HG02623 (cell line): ENCODE measurements around the gene KRT6A.
"Not testable (repeated sequence)": the region's sequence is repeated elsewhere in the genome, so short reads cannot be mapped to it uniquely, and the experiment has no call there.

Experiments
- ATAC-seq: cut with Tn5 transposase; IDR thresholded peaks from one replicate; pipeline ENCODE4 v1.9.1; 2021; ENCODE audit warnings: moderate library complexity; ENCODE audit not compliant: unreplicated experiment

KRT6A gene

GRCh38 chr12:52474212-52474611 is 18.8 kb downstream of the KRT6A start:
- ATAC-seq, result no peak

- ATAC-seq, result no peak
These were observed 19.3 kb downstream of the KRT6A start, which contains the start of gene KRT6C for GRCh38 chr12:52473768-52474167. KRT6C (minus strand) TSS chr12:52473805; CDS start chr12:52473737, 68 bp downstream.

GRCh38 chr12:52469853-52470252 is 23.2 kb downstream of the KRT6A start:
- no peak for ATAC-seq

- ATAC-seq, result no peak
These were observed 28.2 kb downstream of the KRT6A start for GRCh38 chr12:52464897-52465296.

DNA sequence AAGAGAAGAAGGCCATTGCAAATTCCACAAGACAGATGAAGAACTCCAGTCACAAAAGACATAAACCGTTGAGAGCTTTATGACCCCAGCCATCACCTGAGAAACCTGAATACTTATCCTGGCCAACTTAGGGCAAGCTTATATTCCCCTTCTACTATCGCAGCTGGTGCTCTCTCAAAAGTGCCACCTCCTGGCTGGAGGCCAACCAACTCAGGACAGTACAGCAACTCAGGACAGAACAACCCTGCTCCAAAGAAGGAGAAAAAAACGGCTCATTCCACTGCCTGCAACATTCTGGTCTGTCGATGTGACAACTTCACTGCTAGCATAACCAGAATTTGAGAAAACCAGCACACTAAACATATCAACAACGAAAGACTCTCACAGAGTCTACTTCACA is 31.4 kb downstream of the KRT6A start:
- no peak for ATAC-seq

DNA sequence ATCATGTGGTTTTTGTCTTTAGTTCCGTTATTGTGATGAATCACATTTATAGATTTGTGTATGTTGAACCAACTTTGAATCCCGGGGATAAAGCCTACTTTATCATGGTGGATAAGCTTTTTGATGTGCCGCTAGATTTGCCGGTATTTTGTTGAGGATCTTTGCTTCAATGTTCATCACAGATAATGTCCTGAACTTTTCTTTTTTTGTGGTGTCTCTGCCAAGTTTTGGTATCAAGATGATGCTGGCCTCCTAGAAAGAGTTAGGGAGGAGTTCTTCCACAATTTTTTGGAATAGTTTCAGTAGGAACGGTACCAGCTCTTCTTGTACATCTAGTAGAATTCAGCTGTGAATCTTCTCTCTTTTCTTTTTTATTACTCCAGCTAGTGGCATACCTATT is 34.2 kb downstream of the KRT6A start:
- no peak for ATAC-seq

- ATAC-seq, result no peak
These were observed 37.2 kb downstream of the KRT6A start for GRCh38 chr12:52455821-52456220.

DNA sequence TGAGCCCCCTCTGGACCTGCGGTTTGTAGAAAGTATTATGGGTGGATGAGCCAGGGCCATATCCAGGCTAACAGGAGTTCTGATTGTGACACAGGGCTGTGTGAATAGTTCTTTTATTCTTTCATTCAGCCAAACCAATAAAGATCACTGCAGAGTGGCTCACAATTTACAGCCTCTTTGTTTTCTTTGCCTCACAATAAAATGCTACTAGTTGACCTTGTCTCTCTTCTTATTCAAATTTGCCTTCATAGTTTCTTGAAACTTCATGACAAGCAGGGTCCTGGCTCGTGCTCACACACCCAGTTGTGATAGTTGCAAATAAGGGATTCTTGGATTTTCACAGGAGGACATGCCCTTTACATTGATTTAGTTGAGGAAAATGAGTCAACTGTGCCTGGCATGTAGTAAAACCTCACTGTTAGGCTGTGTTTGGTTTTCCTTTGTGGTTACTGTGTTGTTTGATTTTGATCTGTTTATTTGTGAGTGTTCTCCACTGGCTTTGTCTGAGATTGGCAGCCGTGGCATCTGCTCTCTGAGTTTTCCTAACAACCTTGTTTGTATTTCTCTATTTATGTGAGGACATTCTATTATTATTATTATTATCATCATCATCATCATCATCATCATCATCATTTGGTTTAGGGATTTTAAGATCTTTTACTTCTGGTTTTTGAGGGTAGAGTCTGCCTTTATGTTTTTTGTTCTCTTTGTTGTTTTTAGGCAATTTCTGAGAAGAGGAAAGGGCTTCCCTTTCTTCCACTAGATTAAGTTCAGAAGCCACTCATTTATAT is 38.5 kb downstream of the KRT6A start:
- ATAC-seq, result no peak

GRCh38 chr12:52452101-52452500 is 41.0 kb downstream of the KRT6A start, which contains the start of gene KRT6B:
KRT6B (minus strand) TSS chr12:52452146; CDS start chr12:52452078, 68 bp downstream.
- ATAC-seq, result no peak

GRCh38 chr12:52448228-52448627 is 44.8 kb downstream of the KRT6A start:
- no peak for ATAC-seq

GRCh38 chr12:52447196-52447595 is 45.9 kb downstream of the KRT6A start:
- ATAC-seq, result not testable (repeated sequence)

- ATAC-seq, result no peak
These were observed 46.6 kb downstream of the KRT6A start for GRCh38 chr12:52446367-52447045.

- no peak for ATAC-seq
These were observed 47.2 kb downstream of the KRT6A start for GRCh38 chr12:52445876-52446275.

GRCh38 chr12:52444647-52445595 is 48.1 kb downstream of the KRT6A start:
- no peak for ATAC-seq

DNA sequence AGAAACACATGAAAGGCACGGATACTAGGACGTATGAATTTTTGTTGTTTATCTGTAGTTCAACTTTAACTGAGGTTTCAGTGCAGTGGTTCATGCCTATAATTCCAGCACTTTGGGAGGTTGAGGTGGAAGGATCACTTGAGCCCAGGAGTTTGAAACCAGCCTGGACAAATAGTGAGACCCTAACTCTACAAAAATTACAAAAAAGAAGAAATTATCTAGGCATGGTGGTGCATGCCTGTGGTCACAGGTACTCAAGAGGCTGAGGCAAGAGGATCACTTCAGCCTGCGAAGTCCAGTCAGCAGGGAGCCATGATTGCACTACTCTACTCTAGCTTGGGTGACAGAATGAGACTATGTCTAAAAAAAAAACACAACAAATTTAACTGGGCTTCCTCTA is 49.1 kb downstream of the KRT6A start:
- no peak for ATAC-seq

GRCh38 chr12:52442600-52443061 is 50.4 kb downstream of the KRT6A start:
- ATAC-seq, result no peak

DNA sequence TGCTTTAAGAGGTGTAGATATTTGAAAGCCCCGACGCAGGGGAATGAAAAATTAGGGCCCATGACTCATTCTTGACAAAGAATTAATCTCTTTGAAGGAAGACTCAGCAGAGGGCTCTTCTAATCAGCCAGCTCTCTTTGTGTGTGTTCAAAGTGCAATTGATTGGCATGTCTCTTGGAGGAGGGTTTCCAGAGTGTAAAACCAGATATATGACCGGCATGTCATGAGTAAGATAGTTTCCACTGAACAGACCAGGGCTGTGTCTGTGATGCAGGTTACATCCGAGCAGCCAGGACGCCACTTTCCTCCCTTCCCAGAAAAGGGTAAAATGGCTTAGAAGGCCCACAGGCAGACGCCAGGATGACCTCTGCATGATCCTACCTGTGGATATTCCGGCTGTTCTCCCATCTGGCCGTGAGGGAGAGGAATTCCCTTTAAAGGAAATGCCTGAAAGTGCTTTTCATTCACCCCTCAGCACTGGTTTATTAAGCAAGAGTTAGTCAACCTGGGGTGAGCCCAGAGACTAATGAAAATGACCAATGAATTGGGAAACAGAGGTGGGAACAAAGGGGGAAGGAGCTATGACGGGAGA is 51.6 kb downstream of the KRT6A start:
- ATAC-seq, result no peak

DNA sequence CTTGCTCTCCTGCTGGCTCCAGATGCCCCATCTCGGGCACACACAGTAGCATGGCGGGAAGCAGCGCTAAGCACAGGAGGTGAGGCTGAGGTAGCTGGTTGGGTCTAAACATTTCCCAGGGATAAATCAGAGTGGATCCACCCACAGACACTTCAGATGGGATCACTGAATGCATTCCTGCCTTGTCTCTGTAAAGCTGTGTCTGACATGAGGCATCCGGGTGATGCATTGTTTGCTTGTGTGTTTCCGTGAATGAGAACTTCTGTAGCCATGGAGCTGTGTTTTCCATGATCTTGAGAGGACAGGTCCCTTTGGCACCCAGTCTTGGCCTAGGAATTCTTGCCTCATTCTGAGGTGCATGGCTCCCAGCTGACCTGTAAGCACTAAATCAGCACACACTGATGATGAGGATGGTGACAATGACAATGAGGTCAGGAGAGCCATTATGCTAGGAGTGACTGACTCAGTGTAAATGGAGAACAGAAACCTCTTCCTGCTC is 52.2 kb downstream of the KRT6A start:
- ATAC-seq, result no peak

GRCh38 chr12:52439845-52440244 is 53.2 kb downstream of the KRT6A start:
- ATAC-seq, result no peak

DNA sequence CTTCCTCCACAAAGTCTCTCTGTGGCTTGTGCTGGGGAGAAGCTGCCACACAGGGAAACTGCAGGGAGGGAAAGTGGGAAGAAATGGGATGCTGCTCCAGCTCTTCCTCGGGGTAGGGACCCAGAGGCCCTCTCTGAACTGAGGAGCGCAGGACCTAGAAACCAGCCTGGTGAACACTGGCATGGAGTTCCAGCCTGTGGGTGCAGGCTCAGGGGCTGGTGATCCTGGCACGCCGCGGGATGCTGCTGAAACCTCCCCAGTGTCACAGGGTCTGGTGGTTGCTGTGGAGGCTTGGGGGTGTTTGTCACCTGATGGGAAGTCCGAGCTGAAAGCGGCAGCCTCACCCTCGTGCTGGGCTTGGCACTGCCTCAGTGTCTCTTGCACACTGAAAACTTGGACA is 53.6 kb downstream of the KRT6A start:
- ATAC-seq, result no peak
